MG63 (cell line): Measurements from ENCODE around the gene RABEP2. TPM values are rescaled to one million over a fixed set of nuclear protein-coding genes. Genes with fewer than 3 reads are reported as not detected.
"Not testable (repeated sequence)": the region's sequence is repeated elsewhere in the genome, so short reads cannot be mapped to it uniquely, and the experiment has no call there.

Source experiments
- DNase-seq: peaks from one replicate; pipeline ENCODE4 v3.0.0-alpha.2; 2020
- H3K27me3 ChIP-seq: fragments of 250-450 bp; sonication (Bioruptor Pico); 2 replicates; pipeline ENCODE4 v1.5.1; 2020; ENCODE audit warnings: mild to moderate bottlenecking, moderate library complexity
- H3K36me3 ChIP-seq: fragments of 250-450 bp; sonication (Bioruptor Pico); 2 replicates; pipeline ENCODE4 v1.5.1; 2020; ENCODE audit warnings: mild to moderate bottlenecking, moderate library complexity
- H3K4me3 ChIP-seq: fragments of 250-450 bp; sonication (Bioruptor Pico); 2 replicates; pipeline ENCODE4 v1.5.1; 2020; ENCODE audit warnings: mild to moderate bottlenecking, moderate library complexity
- H3K9me3 ChIP-seq: fragments of 250-450 bp; sonication (Bioruptor Pico); 2 replicates; pipeline ENCODE4 v1.5.1; 2020; ENCODE audit warnings: mild to moderate bottlenecking, moderate library complexity
- total RNA-seq: library from RNA; depleted of rRNA; stranded (reverse); fragments of >200 nt; shearing (Covaris generic); gene quantifications from 2 replicates; pipeline ENCODE4 v1.2.3, GENCODE V29; 2014; ENCODE audit warnings: low replicate concordance

The RABEP2 gene
- total RNA-seq, 1 experiment from 2014 or later: 86.2 TPM

GRCh38 chr16:28877655-28878000 lies 47.4 kb downstream of the RABEP2 start:
- Histone ChIP-seq H3K4me3 (no peak overlapping the region), H3K9me3 (no peaks in the 10 kb centered on the region), H3K27me3 (no peaks in the 10 kb centered on the region), H3K36me3 (peaks cover 20% of the 10 kb centered on the region)
- DNase-seq: no peak

GRCh38 chr16:28876973-28877654 lies 47.9 kb downstream of the RABEP2 start:
- no peaks in the 10 kb centered on the region for H3K9me3 ChIP-seq
- H3K27me3 ChIP-seq: no peaks in the 10 kb centered on the region
- no peak for DNase-seq
- peaks cover 22% of the 10 kb centered on the region for H3K36me3 ChIP-seq
- no peak overlapping the region for H3K4me3 ChIP-seq

GRCh38 chr16:28876019-28876659 lies 48.9 kb downstream of the RABEP2 start:
- no peaks in the 10 kb centered on the region for H3K9me3 ChIP-seq
- H3K4me3 ChIP-seq: no peak overlapping the region
- DNase-seq: no peak

GRCh38 chr16:28875134-28876018 lies 49.7 kb downstream of the RABEP2 start:
- Histone ChIP-seq H3K36me3 (peaks cover 33% of the 10 kb centered on the region), H3K4me3 (no peak overlapping the region), H3K9me3 (no peaks in the 10 kb centered on the region), H3K27me3 (no peaks in the 10 kb centered on the region)
- DNase-seq: peak; percentile 31

More at GRCh38 chr16:28876019-28876659, 48.9 kb downstream of the RABEP2 start:
- H3K27me3 ChIP-seq: no peaks in the 10 kb centered on the region
- peaks cover 26% of the 10 kb centered on the region for H3K36me3 ChIP-seq

- Histone ChIP-seq H3K4me3 (no peak overlapping the region), H3K9me3 (no peaks in the 10 kb centered on the region), H3K27me3 (no peaks in the 10 kb centered on the region), H3K36me3 (peaks cover 42% of the 10 kb centered on the region)
- no peak for DNase-seq
Measured at GRCh38 chr16:28874406-28874805, 50.6 kb downstream of the RABEP2 start.

- no peak for DNase-seq
- H3K27me3 ChIP-seq: no peaks in the 10 kb centered on the region
Measured at GRCh38 chr16:28873543-28874201, 51.4 kb downstream of the RABEP2 start.

GRCh38 chr16:28872952-28873351 lies 52.1 kb downstream of the RABEP2 start:
- no peak for DNase-seq
- H3K4me3 ChIP-seq: no peak overlapping the region
- peaks cover 56% of the 10 kb centered on the region for H3K36me3 ChIP-seq
- no peaks in the 10 kb centered on the region for H3K27me3 ChIP-seq
- no peaks in the 10 kb centered on the region for H3K9me3 ChIP-seq

More at GRCh38 chr16:28873543-28874201, 51.4 kb downstream of the RABEP2 start:
- peaks cover 49% of the 10 kb centered on the region for H3K36me3 ChIP-seq
- H3K4me3 ChIP-seq: no peak overlapping the region
- H3K9me3 ChIP-seq: no peaks in the 10 kb centered on the region

- Histone ChIP-seq H3K27me3 (no peaks in the 10 kb centered on the region), H3K4me3 (no peak overlapping the region), H3K36me3 (peaks cover 74% of the 10 kb centered on the region), H3K9me3 (no peaks in the 10 kb centered on the region)
- DNase-seq: no peak
Measured at GRCh38 chr16:28869201-28869600, 55.8 kb downstream of the RABEP2 start.

GRCh38 chr16:28867646-28868045 lies 57.4 kb downstream of the RABEP2 start:
- H3K4me3 ChIP-seq, DNase-seq, H3K9me3 ChIP-seq, H3K27me3 ChIP-seq: not testable (repeated sequence)
- H3K36me3 ChIP-seq: peaks cover 59% of the 10 kb centered on the region

GRCh38 chr16:28867241-28867640 lies 57.8 kb downstream of the RABEP2 start:
- DNase-seq: no peak
- Histone ChIP-seq H3K36me3 (peaks cover 56% of the 10 kb centered on the region), H3K4me3 (no peak overlapping the region), H3K9me3 (no peaks in the 10 kb centered on the region), H3K27me3 (no peaks in the 10 kb centered on the region)

GRCh38 chr16:28866454-28866804 lies 58.6 kb downstream of the RABEP2 start:
- Histone ChIP-seq H3K27me3 (no peaks in the 10 kb centered on the region), H3K36me3 (peaks cover 58% of the 10 kb centered on the region), H3K4me3 (no peak overlapping the region), H3K9me3 (no peaks in the 10 kb centered on the region)
- DNase-seq: no peak

GRCh38 chr16:28865722-28866453 lies 59.1 kb downstream of the RABEP2 start:
- no peak for DNase-seq
- H3K9me3 ChIP-seq: no peaks in the 10 kb centered on the region
- no peak overlapping the region for H3K4me3 ChIP-seq
- peaks cover 57% of the 10 kb centered on the region for H3K36me3 ChIP-seq
- no peaks in the 10 kb centered on the region for H3K27me3 ChIP-seq

- peaks cover 52% of the 10 kb centered on the region for H3K36me3 ChIP-seq
Measured at GRCh38 chr16:28865001-28865688, 59.9 kb downstream of the RABEP2 start.

GRCh38 chr16:28863929-28864793 lies 60.9 kb downstream of the RABEP2 start:
- H3K36me3 ChIP-seq: peaks cover 42% of the 10 kb centered on the region
- peak overlapping the region; percentile 71 for H3K4me3 ChIP-seq
- peak; percentile 62 for DNase-seq
- H3K9me3 ChIP-seq: no peaks in the 10 kb centered on the region
- no peaks in the 10 kb centered on the region for H3K27me3 ChIP-seq

More at GRCh38 chr16:28865001-28865688, 59.9 kb downstream of the RABEP2 start:
- H3K27me3 ChIP-seq: no peaks in the 10 kb centered on the region
- H3K9me3 ChIP-seq: no peaks in the 10 kb centered on the region
- H3K4me3 ChIP-seq: peak overlapping the region; percentile 71
- no peak for DNase-seq

GRCh38 chr16:28859326-28859725 lies 65.7 kb downstream of the RABEP2 start:
- no peak overlapping the region for H3K4me3 ChIP-seq
- H3K27me3 ChIP-seq: no peaks in the 10 kb centered on the region
- H3K9me3 ChIP-seq: no peaks in the 10 kb centered on the region
- no peak for DNase-seq
- peaks cover 17% of the 10 kb centered on the region for H3K36me3 ChIP-seq
